Left colon (tissue), 2 donors: ENCODE results near the gene XK. TPM values are rescaled to one million over a fixed set of nuclear protein-coding genes. Genes with fewer than 3 reads are reported as not detected.

Source experiments
- total RNA-seq, 2 donors: library from RNA; stranded (reverse); fragmentation: NEBNext Ultra II Directional; extraction: Animal tissue kit (Norgen Biotek cat#: 25700); gene quantifications; one replicate each; pipeline ENCODE4 v1.2.1, GENCODE V29; 2021
- donor health status: DM: no; HTN: no; CAD: no.
- donor health status: DM: yes; HTN: yes; CAD: no.

XK gene
- total RNA-seq, 2 donors from 2014 or later: 26.7 to 34.3 TPM

Other genes starting within 250 kb of the XK start
- gene LANCL3, start 114.1 kb upstream of the XK start, total RNA-seq: 1 to 10 TPM; 4.6 to 5.5 TPM
- 10 to 100 TPM in 1 of 2 donors, 1 to 10 TPM in 1; 8.8 to 23.5 TPM for gene CYBB, start 94.3 kb downstream of the XK start, total RNA-seq
- gene DYNLT3, start 161.8 kb downstream of the XK start, total RNA-seq: 10 to 100 TPM; 21.0 to 22.5 TPM